ENCODE results near the gene CHAF1A. TPM values are rescaled to one million over a fixed set of nuclear protein-coding genes. Genes with fewer than 3 reads are reported as not detected.

CHAF1A gene
- 49.7 and 63.7 TPM in 2 replicates for total RNA-seq (2014; rRNA removed; shearing (Covaris generic))

DNA sequence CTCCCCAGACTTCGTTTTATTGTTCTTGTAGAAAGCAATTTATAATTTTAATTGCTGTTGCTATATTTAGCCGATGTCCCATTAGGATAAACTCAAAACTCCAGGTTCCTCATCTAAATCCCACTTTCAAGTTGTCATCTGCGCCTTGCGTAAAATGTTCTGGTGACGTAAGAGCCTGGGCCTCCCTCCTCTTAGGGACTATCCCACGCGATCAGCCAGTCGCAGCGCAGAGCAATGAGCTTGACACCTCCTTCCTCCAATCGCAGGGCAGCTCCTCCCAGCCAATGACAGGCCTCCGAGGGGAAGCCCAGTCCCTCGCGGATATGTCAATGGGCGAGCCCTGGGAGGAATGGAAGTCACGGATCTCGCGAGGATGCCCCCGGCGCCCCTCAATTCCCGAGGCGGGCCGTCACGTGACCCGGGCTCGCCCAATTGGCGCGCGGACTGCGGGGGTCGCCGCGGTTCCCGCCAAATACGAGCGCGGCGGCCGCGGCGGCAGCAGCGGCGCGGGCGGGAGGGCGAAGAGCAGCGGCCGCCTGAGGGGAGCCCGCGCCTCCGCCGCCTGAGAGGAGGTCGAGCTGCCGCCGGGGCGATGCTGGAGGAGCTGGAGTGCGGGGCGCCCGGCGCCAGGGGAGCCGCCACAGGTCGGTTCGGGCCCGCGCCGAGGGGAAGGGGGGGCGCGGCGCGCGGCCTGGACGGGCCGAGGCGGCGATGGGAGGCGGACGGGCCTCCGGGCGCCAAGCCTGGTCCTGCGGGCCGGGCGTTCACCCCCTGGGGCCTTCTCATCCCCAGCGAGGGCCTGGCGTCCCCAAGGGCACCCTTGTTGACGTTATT lies at the start of gene CHAF1A:
Gene CHAF1A (plus strand): TSS at position 470 of the 834 bp plus-strand sequence. CDS start 123 bp downstream, at position 593.
- peak; percentile 94 for DNase-seq (ENCODE audit: low spot score)

DNA sequence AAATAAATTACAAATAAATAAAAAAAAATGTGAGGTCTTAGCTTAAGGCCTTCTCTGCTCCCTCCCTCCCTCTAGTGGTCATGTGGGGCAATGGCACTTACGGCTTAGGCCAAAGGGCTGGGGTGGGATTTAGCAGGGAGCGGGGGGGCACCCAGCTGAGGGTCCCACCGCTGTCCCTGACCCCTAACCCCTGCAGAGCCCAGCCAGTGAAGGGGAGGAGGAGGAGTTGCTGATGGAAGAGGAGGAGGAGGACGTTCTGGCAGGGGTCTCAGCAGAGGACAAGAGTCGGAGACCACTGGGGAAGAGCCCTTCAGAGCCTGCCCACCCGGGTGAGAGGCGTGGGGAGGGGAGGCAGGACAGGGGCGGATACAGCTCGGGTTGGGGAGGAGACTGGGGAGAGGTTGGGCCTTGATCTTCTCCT lies 49.7 kb upstream of the CHAF1A start:
- DNase-seq (ENCODE audit: low spot score): peak; percentile 54

DNA sequence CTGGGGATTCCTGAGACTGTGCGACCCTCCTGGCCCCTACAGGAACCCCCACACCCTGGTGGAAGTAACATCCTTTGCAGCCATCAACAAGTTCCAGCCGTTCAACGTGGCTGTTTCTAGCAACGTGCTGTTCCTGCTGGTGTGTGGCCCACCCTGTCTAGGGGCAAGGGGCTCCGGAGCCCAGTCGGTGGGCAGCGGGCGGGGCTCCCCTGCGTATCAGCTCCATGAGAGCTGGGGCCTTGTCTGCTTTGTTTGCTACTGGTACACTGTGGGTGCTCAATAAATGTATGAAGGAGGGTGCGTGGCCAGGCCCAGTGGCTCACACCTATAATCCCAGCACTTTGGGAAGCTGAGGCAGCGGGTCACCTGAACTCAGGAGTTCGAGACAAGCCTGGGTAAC lies 48.2 kb upstream of the CHAF1A start:
- no peak for DNase-seq (ENCODE audit: low spot score)

DNA sequence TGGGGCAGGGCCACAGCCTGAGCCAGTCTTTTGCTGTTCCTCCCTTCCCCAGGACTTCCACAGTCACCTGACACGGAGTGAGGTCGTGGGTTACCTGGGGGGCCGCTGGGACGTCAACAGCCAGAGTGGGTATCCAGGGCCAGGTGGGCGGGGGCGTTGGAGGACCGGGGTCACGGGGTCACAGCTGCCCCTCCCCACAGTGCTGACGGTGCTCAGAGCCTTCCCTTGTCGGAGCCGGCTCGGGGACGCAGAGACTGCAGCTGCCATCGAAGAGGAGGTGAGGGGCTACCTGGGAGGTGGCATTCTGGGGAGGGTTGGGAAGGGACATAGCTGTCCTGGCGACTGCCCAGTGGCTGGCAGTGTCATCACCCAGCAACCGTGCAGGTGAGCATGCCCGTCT lies 47.5 kb upstream of the CHAF1A start:
- no peak for DNase-seq (ENCODE audit: low spot score)

GRCh38 chr19:4357095-4357797 lies 45.2 kb upstream of the CHAF1A start:
- DNase-seq (ENCODE audit: low spot score): no peak

DNA sequence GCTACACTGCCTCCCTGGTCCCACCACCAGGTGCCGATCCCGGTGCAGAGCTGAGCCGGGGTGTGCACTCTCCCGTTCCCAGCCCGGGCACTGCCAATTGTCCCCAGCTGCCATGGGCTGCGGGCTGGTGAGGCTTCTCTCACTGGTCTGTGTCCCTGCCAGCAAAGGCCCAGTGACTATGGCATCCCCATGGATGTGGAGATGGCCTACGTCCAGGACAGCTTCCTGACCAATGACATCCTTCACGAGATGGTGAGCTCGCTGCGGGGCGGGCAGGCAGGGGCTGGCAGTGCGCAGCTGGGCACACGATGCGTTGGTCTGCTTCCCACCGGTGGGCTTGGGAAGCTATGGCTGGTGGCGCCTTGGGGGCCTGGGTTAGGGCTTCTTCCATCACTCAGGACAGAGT lies 44.5 kb upstream of the CHAF1A start:
- no peak for DNase-seq (ENCODE audit: low spot score)

DNA sequence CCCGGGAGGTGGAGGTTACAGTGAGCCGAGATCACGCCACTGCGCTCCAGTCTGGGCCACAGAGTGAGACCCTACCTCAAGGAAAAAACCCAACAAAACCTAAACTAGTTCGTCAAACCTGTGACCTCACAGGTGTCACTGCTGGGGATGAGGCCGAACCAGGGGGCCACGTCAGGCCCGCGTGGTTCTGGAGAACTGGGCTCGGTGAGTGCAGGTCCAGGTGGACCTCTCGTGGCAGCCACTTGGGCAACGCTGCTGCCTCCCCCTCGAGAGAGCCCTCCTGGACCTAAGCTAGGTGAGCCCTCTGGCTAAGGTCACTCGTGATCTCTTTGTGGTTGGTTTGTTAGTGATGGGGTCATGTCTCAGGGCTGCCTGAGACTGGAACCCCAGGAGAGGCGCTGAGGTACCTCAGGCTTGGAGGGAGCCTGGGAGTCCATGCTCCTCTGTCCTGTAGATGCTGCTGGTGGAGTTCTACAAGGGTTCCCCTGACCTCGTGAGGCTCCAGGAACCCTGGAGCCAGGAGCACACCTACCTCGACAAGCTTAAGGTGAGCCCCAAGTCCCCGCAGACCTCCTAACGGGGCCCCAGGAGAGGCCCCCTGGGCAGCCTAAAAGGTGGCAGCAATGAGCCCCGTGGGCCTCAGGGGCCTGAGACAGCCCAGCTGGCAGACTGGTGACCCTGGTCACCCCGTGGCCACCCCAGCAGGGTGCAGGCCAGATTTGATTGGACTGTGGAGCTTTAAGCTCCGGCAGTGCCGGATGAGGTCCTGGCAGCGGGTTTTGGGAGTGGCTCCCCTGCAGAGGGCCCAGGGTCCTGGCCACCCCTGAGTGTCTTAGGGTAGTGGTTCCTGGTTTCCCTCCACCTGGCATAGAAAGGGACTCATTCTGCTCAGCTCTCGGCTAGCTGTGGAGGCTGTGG lies 43.5 kb upstream of the CHAF1A start:
- no peak for DNase-seq (ENCODE audit: low spot score)

GRCh38 chr19:4359627-4360000 lies 42.8 kb upstream of the CHAF1A start:
- no peak for DNase-seq (ENCODE audit: low spot score)

DNA sequence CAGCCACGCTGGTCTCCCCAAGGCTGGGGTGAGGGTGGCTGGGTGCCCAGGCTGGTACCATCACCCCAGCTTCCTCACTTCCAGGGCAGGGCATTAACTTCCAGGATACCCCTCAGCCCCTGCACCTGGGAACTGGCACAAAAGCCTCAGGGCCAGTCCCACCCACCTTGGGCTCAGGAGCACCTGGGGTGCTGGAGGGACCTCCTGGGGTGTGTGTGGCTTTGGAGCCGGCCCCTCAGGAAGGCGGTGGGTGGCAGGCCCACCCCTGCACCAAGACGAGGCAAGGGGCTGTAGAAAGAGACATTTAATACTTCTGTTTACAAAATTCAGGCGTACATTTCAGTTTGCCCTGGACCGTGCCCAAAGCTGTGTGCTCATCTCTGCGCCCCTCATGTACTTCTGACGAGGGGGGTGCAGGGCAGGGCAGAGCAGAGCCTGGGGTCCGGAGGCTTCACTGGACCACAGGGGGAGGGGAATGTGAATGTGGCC lies 42.3 kb upstream of the CHAF1A start:
- no peak for DNase-seq (ENCODE audit: low spot score)

DNA sequence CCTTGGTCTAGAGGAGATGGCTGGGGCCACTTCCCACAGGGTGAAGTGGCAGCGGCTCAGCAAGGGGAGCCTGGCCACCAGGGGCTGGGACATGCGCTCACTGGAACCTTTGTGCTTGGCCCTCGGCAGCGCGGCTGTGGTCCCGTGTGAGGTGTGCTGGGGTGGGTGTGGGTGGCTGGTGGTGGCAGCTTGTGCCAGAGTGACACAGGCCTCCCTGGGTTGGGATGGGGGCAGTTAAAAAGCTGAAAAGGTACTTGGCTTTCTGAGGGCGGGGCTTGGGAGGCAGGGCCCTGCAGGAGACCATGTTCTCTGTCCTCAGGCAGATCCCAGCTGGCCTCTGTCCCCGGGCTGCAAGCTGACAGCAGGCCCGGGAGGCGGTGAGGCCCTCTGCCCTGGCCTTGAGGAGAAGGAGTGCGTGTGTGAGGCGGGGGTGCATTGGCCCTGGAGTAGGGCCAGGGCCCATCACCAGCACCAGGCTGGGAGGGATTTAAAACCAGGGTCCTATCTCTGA lies 41.7 kb upstream of the CHAF1A start:
- no peak for DNase-seq (ENCODE audit: low spot score)

GRCh38 chr19:4361152-4362046 lies 41.0 kb upstream of the CHAF1A start:
- DNase-seq (ENCODE audit: low spot score): no peak

GRCh38 chr19:4362101-4362828 lies 40.2 kb upstream of the CHAF1A start:
- no peak for DNase-seq (ENCODE audit: low spot score)

DNA sequence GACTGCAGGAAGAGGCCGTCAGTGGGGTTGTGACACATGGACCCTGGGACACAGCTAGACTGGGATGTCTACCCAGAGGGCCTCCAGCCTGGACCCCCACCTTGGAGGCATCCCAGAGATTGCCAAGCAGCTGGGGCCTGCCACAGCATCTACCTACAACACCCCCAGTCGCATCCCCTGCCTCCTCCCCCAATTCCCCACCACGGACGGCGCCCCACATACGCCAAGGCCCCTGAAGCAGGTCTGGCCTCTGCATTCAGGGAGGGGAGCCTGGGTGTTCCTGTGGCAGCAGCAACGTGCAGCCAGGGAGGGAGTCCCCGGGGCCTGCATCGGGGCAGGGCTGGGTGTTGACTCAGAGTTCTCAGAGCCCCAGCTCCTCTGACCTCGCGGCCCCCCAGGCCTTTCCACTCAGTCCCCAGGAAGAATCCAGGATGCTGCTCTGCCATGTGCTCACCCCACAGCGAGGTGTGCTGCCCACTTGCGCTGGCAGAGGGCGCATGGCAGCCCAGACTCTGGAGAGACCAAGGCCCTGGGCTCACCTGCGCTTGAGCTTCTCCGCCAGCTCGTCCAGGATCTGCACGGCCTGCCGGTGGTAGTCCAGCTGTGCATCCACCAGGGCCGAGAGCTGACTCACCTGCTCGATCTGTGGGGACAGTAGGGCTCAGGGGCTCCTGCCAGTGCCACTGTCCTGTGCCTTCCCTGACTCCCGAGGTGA lies 39.5 kb upstream of the CHAF1A start:
- DNase-seq (ENCODE audit: low spot score): peak; percentile 47

- DNase-seq (ENCODE audit: low spot score): no peak
Measured at GRCh38 chr19:4363571-4364304, 38.7 kb upstream of the CHAF1A start.

DNA sequence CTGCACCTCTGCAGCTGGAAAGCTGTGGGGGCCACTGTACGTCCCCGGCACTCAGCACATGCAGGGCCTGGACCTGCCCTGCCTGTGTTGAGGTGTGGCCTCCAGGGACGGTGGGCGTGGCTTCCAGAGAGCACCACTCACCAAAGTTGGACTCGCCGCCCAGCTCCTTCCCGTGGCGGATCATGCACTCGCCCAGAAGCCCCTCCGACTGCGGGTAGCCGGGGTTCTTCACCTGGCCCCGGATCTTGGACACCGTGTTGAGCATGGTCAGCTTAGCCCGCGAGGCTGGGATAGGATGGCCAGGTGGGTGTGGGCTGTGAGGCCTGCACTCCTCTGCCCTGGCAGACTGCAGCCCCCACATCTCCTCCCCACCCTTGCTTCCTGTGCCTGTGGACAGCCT lies 37.1 kb upstream of the CHAF1A start:
- no peak for DNase-seq (ENCODE audit: low spot score)

DNA sequence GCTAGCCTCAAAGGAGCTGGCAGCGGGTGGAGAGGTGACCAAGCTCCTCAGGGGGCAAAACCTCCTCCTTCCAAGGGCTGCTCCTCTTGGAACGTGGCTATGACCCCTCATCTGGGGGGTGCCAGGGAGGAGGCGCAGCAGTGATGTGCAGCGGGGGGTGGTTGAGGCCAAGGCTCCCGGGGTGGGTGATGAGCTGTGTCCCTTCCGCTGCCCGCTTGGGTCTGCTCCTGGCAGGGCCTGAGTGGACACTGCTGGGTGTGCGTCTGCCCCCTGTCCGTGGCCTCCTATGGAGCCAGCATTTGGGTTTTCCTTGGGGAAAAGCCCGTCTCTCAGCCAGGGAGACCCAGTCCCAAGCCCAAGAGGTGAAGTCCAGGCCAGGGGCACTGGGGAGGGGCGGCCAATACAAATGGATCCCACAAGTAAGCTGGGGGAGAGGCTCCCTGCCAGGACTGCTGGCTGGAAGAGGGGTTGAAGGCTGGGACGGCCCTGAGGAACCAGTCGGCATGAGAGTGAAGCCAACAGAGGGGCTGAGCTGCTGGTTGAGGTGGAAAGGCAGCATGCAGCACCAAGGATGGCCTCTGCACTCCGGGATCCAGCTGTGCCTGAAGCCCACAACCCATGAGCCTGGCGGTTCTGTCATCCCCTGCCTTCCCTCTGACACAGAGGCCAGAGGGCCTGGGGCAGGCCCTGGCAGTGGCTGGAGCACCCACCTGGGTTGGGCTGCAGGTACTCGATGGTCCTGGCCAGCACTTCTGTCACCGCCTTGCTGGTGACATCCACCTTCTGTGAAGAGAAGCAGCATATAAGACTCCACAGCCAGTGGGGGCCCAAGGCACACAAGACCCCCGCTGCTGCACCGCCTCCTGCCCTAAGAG lies 36.4 kb upstream of the CHAF1A start:
- no peak for DNase-seq (ENCODE audit: low spot score)

- DNase-seq (ENCODE audit: low spot score): no peak
Measured at GRCh38 chr19:4366666-4367335, 35.6 kb upstream of the CHAF1A start.
